Measurements from ENCODE around the gene DSCAML1.

Gene DSCAML1

GRCh38 chr11:117631336-117632140 lies 165.5 kb downstream of the DSCAML1 start:
- no peak for DNase-seq

GRCh38 chr11:117629891-117630538 lies 167.0 kb downstream of the DSCAML1 start:
- DNase-seq, result no peak

GRCh38 chr11:117629146-117629545 lies 167.9 kb downstream of the DSCAML1 start:
- no peak for DNase-seq

- DNase-seq, result no peak
These were observed 169.8 kb downstream of the DSCAML1 start for GRCh38 chr11:117627259-117627658.

GRCh38 chr11:117626576-117626975 lies 170.4 kb downstream of the DSCAML1 start:
- DNase-seq, result no peak

- DNase-seq, result no peak
These were observed 171.8 kb downstream of the DSCAML1 start for GRCh38 chr11:117625237-117625636.

- no peak for DNase-seq
These were observed 173.2 kb downstream of the DSCAML1 start for GRCh38 chr11:117623831-117624271.

GRCh38 chr11:117621226-117621625 lies 175.8 kb downstream of the DSCAML1 start:
- DNase-seq, result peak; percentile 40

GRCh38 chr11:117620659-117621058 lies 176.4 kb downstream of the DSCAML1 start:
- no peak for DNase-seq

GRCh38 chr11:117620086-117620485 lies 176.9 kb downstream of the DSCAML1 start:
- DNase-seq, result no peak

GRCh38 chr11:117619661-117620060 lies 177.4 kb downstream of the DSCAML1 start:
- DNase-seq, result no peak

- no peak for DNase-seq
These were observed 178.0 kb downstream of the DSCAML1 start for GRCh38 chr11:117618982-117619355.

- no peak for DNase-seq
These were observed 178.6 kb downstream of the DSCAML1 start for GRCh38 chr11:117618302-117618981.

- DNase-seq, result no peak
These were observed 180.0 kb downstream of the DSCAML1 start for GRCh38 chr11:117616979-117617378.

GRCh38 chr11:117614728-117615127 lies 182.3 kb downstream of the DSCAML1 start:
- no peak for DNase-seq

- DNase-seq, result no peak
These were observed 183.5 kb downstream of the DSCAML1 start for GRCh38 chr11:117613521-117613920.

- no peak for DNase-seq
These were observed 184.8 kb downstream of the DSCAML1 start for GRCh38 chr11:117612177-117612576.

- DNase-seq, result no peak
These were observed 186.1 kb downstream of the DSCAML1 start for GRCh38 chr11:117610901-117611300.

- peak; percentile 29 for DNase-seq
These were observed 187.0 kb downstream of the DSCAML1 start for GRCh38 chr11:117610045-117610444.

- no peak for DNase-seq
These were observed 189.6 kb downstream of the DSCAML1 start for GRCh38 chr11:117607449-117607848.

- DNase-seq, result peak; percentile 39
These were observed 190.2 kb downstream of the DSCAML1 start for GRCh38 chr11:117606790-117607189.

- DNase-seq, result no peak
These were observed 190.8 kb downstream of the DSCAML1 start for GRCh38 chr11:117606211-117606610.

- no peak for DNase-seq
These were observed 191.7 kb downstream of the DSCAML1 start for GRCh38 chr11:117605331-117605730.
